SU-DHL-6 (cell line): ENCODE data around the gene ADGRD2.

Experiments used
- H2AFZ ChIP-seq: fragments of 200-600 bp; sonication (generic); 2 replicates; pipeline ENCODE4 v1.6.1; 2014; ENCODE audit warnings: low read depth, mild to moderate bottlenecking, moderate library complexity, mixed read lengths, antibody characterized with exemption, low read length; ENCODE audit not compliant: severe bottlenecking
- H3F3A ChIP-seq: fragments of 200-600 bp; shearing (Covaris generic); 2 replicates; pipeline ENCODE4 v1.6.0; 2016; ENCODE audit warnings: antibody characterized with exemption, mild to moderate bottlenecking; ENCODE audit not compliant: insufficient read depth
- H3K27ac ChIP-seq: fragments of 200-600 bp; sonication (generic); 2 replicates; pipeline ENCODE4 v1.5.1; 2016; ENCODE audit warnings: low read depth, mild to moderate bottlenecking, low read length, moderate library complexity, mixed read lengths
- H3K27me3 ChIP-seq: fragments of 200-600 bp; sonication (generic), shearing (Covaris generic); 2 replicates; pipeline ENCODE4 v1.6.0; 2014; ENCODE audit warnings: mild to moderate bottlenecking, low read length
- H3K36me3 ChIP-seq: fragments of 200-600 bp; sonication (generic); 2 replicates; pipeline ENCODE4 v1.6.1; 2014; ENCODE audit warnings: mild to moderate bottlenecking, low read length, mixed read lengths
- H3K4me2 ChIP-seq: fragments of 300-600, 200-600 bp; shearing (Covaris generic), sonication (generic); 2 replicates; pipeline ENCODE4 v1.6.0; 2014; ENCODE audit warnings: low read length, low read depth, mild to moderate bottlenecking; ENCODE audit not compliant: poor library complexity, severe bottlenecking
- H3K4me3 ChIP-seq: fragments of 200-600 bp; sonication (generic); 2 replicates; pipeline ENCODE4 v1.5.1; 2014; ENCODE audit warnings: antibody characterized with exemption, low read length, mild to moderate bottlenecking, mixed read lengths; ENCODE audit not compliant: insufficient read depth, poor library complexity, severe bottlenecking
- H3K79me2 ChIP-seq: fragments of 200-600 bp; sonication (generic); 2 replicates; pipeline ENCODE4 v1.6.1; 2014; ENCODE audit warnings: mild to moderate bottlenecking, low read length, moderate library complexity; ENCODE audit not compliant: insufficient read depth
- H3K9ac ChIP-seq: fragments of 200-600 bp; sonication (generic); 2 replicates; pipeline ENCODE4 v1.7.0; 2014; ENCODE audit warnings: mild to moderate bottlenecking, low read length
- H3K9me2 ChIP-seq: fragments of 200-600 bp; sonication (generic); replicated peaks from 2 replicates; pipeline ENCODE4 v1.6.1; 2014; ENCODE audit warnings: low read length; ENCODE audit not compliant: insufficient read depth
- H3K9me3 ChIP-seq: fragments of 200-600 bp; sonication (generic); 2 replicates; pipeline ENCODE4 v1.6.1; 2014; ENCODE audit warnings: low read length, mixed read lengths; ENCODE audit not compliant: insufficient read depth
- H4K20me1 ChIP-seq: fragments of 200-600 bp; sonication (generic); 2 replicates; pipeline ENCODE4 v1.6.1; 2014; ENCODE audit warnings: low read depth, mild to moderate bottlenecking, antibody characterized with exemption, low read length, moderate library complexity, mixed read lengths
- EZH2phosphoT487 ChIP-seq: fragments of 200-600 bp; sonication (generic), shearing (Covaris generic); conservative IDR thresholded peaks from 2 replicates; pipeline ENCODE4 v1.6.1; 2018; ENCODE audit warnings: mild to moderate bottlenecking, antibody characterized with exemption, low read length, moderate library complexity, mixed read lengths
- TF ChIP-seq, protein P1 (sequence below): fragments of 200-600 bp; sonication (generic); IDR thresholded peaks from one replicate; pipeline ENCODE4 v1.5.1; 2017; ENCODE audit warnings: antibody characterized with exemption, mild to moderate bottlenecking, low read length, moderate library complexity; ENCODE audit not compliant: insufficient read depth, poor library complexity, severe bottlenecking

Gene ADGRD2

DNA sequence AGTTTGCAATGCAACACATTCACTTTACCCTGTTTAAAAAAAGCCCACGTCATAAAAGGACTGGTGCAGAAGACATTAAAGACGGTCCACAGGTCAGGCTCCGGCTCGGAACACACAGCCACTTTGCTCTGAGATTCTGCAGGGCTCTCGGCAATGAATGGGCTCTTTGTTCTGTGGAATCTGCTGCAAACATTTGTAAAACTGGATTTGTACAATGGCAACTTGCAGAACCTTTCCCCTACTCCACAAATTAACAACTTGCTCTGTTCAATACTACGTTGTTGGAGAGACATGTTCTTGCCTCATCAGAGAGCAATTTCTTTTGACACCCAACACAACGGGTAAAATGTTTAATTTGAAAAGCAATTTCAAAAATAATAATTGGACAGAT is 70.0 kb downstream of the ADGRD2 start:
- no peaks in the 10 kb centered on the region for H3K79me2 ChIP-seq
- TF ChIP-seq, protein P1, sequence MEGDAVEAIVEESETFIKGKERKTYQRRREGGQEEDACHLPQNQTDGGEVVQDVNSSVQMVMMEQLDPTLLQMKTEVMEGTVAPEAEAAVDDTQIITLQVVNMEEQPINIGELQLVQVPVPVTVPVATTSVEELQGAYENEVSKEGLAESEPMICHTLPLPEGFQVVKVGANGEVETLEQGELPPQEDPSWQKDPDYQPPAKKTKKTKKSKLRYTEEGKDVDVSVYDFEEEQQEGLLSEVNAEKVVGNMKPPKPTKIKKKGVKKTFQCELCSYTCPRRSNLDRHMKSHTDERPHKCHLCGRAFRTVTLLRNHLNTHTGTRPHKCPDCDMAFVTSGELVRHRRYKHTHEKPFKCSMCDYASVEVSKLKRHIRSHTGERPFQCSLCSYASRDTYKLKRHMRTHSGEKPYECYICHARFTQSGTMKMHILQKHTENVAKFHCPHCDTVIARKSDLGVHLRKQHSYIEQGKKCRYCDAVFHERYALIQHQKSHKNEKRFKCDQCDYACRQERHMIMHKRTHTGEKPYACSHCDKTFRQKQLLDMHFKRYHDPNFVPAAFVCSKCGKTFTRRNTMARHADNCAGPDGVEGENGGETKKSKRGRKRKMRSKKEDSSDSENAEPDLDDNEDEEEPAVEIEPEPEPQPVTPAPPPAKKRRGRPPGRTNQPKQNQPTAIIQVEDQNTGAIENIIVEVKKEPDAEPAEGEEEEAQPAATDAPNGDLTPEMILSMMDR, result no peak
- no peak for TF ChIP-seq EZH2phosphoT487
- H3K9ac ChIP-seq, result no peak overlapping the region
- no peak overlapping the region for H3K4me2 ChIP-seq
- H3K9me2 ChIP-seq, result no peaks in the 10 kb centered on the region
- no peak overlapping the region for H3K4me3 ChIP-seq
- no peaks in the 10 kb centered on the region for H4K20me1 ChIP-seq
- no peaks in the 10 kb centered on the region for H3K27me3 ChIP-seq
- H3K36me3 ChIP-seq, result no peaks in the 10 kb centered on the region
- H3F3A ChIP-seq, result no peaks in the 10 kb centered on the region
- no peak overlapping the region for H2AFZ ChIP-seq
- H3K27ac ChIP-seq, result no peak overlapping the region
- no peaks in the 10 kb centered on the region for H3K9me3 ChIP-seq

DNA sequence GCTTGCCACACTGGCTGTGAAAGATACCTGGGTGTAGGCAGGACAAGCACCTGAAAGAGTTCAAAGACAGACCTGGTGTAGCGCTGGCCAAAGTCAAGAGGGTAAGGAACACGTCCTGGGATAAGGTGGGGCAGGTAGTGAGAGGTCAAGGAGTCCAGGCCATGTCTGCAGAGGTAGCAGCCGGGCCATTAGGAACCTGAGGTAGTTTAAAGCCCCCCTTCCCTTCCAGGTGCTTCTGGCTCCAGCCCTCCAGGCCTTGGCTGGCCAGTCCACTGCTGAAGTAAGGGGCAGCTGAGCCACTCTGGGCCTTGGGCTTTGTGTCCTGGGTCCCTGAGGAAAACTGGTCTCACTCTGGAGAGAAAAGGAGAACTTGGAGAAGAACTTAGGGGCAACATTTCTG is 70.9 kb downstream of the ADGRD2 start:
- Histone ChIP-seq H3F3A (no peaks in the 10 kb centered on the region), H3K4me2 (no peak overlapping the region), H3K79me2 (no peaks in the 10 kb centered on the region), H3K9me3 (no peaks in the 10 kb centered on the region), H3K4me3 (no peak overlapping the region), H3K9me2 (no peaks in the 10 kb centered on the region), H3K9ac (no peak overlapping the region), H2AFZ (no peak overlapping the region), H3K36me3 (no peaks in the 10 kb centered on the region), H3K27ac (no peak overlapping the region), H4K20me1 (no peaks in the 10 kb centered on the region), H3K27me3 (no peaks in the 10 kb centered on the region)
- TF ChIP-seq, protein P1, result no peak
- TF ChIP-seq EZH2phosphoT487, result no peak

DNA sequence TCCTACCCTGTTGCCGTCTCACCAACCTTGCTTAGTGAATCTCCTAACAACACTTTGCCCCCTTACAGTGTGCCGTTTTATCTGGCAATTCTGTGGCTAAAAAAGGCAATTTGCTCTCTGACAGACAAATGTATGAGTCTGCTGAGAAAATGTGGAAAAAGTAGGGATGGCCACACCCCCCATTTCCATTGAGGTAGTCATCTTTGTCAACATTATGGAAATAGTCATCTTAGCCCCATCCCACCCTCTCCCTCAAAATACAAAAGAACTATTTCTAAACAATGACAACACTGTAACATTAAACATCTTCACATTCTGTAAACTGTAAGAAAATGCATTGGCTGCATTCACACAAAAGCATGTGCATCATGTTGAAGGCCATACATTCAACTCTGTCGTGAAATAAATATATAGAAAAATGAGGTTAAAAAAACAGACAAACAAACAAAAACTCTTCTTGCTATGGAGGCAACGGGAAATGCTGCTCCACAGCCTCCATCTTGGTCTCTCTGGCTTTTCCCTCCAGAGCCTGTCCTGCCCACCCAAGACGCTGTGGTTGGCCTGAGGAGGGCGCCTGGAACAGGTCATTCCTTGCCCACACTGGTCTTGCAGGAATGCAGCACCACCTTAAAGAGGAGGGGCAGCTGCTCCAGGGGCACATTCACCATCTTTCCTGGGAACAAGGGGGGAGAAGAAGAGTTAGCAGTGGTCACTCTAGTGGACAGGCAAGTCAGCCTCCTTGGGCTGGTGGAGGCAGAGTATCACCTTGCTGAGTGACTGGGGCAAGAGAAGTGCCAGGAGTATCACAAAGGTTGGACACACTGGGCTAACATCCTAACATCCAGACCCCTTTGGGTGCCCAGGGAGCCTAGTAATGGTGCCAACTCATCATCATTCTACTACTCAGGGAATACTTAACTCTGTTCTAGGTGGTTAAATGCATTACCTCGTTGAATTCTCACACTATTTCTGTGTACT is 72.2 kb downstream of the ADGRD2 start:
- H3K79me2 ChIP-seq, result no peaks in the 10 kb centered on the region
- H3K9me3 ChIP-seq, result no peaks in the 10 kb centered on the region
- H2AFZ ChIP-seq, result no peak overlapping the region
- no peaks in the 10 kb centered on the region for H3K27me3 ChIP-seq
- H3K36me3 ChIP-seq, result no peaks in the 10 kb centered on the region
- TF ChIP-seq EZH2phosphoT487, result no peak
- TF ChIP-seq, protein P1, result no peak
- no peaks in the 10 kb centered on the region for H3K9me2 ChIP-seq
- no peaks in the 10 kb centered on the region for H4K20me1 ChIP-seq
- H3F3A ChIP-seq, result no peaks in the 10 kb centered on the region
- H3K9ac ChIP-seq, result no peak overlapping the region
- no peak overlapping the region for H3K27ac ChIP-seq
- H3K4me2 ChIP-seq, result no peak overlapping the region
- H3K4me3 ChIP-seq, result no peak overlapping the region
